BJ (cell line): Measurements from ENCODE around the gene TYW5. TPM values are rescaled to one million over a fixed set of nuclear protein-coding genes. Genes with fewer than 3 reads are reported as not detected.

Experiments
- CTCF ChIA-PET: fragments of 350-600 bp; formaldehyde crosslinking; extraction: SDS; loops from one replicate; lab custom pipeline; 2021; ENCODE audit warnings: antibody characterized with exemption, inconsistent platforms; lab: Yijun Ruan, JAX
- POLR2A ChIA-PET: fragments of 300-600 bp; sonication (Branson Sonifier 250); formaldehyde crosslinking; extraction: SDS; loops from one replicate; lab custom pipeline; 2021; ENCODE audit warnings: antibody characterized with exemption; lab: Charles Lee
- DNase-seq: peaks from one replicate; pipeline ENCODE4 v3.0.0-alpha.2; 2011; ENCODE audit warnings: low read depth
- H3K27me3 ChIP-seq: 2 replicates; pipeline ENCODE4 v1.6.0; 2011; ENCODE audit warnings: low read length; ENCODE audit not compliant: control insufficient read depth, insufficient read depth
- H3K36me3 ChIP-seq: 2 replicates; pipeline ENCODE4 v1.5.1; 2011; ENCODE audit warnings: low read length; ENCODE audit not compliant: control insufficient read depth, insufficient read depth
- H3K4me3 ChIP-seq: 2 replicates; pipeline ENCODE4 v1.5.1; 2011; ENCODE audit warnings: low read depth, mild to moderate bottlenecking, control low read depth, low read length
- CTCF ChIP-seq: IDR thresholded peaks from 2 replicates; pipeline ENCODE4 v1.5.1; 2011; ENCODE audit warnings: low read depth, mild to moderate bottlenecking, control low read depth, inconsistent platforms, low read length, moderate library complexity; ENCODE audit not compliant: insufficient read depth
- polyA plus RNA-seq: library from polyadenylated mRNA; depleted of rRNA; stranded (reverse); fragments of >200 nt; gene quantifications from 2 replicates; pipeline ENCODE4 v1.2.3, GENCODE V29; 2011

Gene TYW5
- polyA plus RNA-seq, 1 experiment = 2.9 TPM

GRCh38 chr2:199955007-199955338 lies 318 bp downstream of the TYW5 start:
- CTCF ChIA-PET = interaction anchor here (1.2 kb wide), 1 partner anchor 15 kb away, joined by 3 read pairs; no protein-coding TSS in a partner anchor
- no peak for DNase-seq
- Histone ChIP-seq H3K36me3 (peaks cover 3% of the 10 kb centered on the region; the same call in 1 of the 2 replicates), H3K27me3 (no peaks in the 10 kb centered on the region), H3K4me3 (peak overlapping the region; percentile 81)
- TF ChIP-seq CTCF = no peak
- POLR2A ChIA-PET = no interaction called here

GRCh38 chr2:199951023-199951422 lies 4.3 kb downstream of the TYW5 start:
- TF ChIP-seq CTCF = no peak
- ChIA-PET CTCF (interaction anchor here (0.8 kb wide), 1 partner anchor 34 kb away, joined by 3 read pairs; no protein-coding TSS in a partner anchor), POLR2A (no interaction called here)
- no peak overlapping the region for H3K4me3 ChIP-seq
- H3K27me3 ChIP-seq = no peaks in the 10 kb centered on the region
- H3K36me3 ChIP-seq = peaks cover 3% of the 10 kb centered on the region
- DNase-seq = no peak

GRCh38 chr2:199950396-199950795 lies 4.9 kb downstream of the TYW5 start:
- Histone ChIP-seq H3K4me3 (no peak overlapping the region), H3K27me3 (no peaks in the 10 kb centered on the region), H3K36me3 (peaks cover 3% of the 10 kb centered on the region)
- ChIA-PET CTCF (interaction anchor here (0.8 kb wide), 1 partner anchor 35 kb away, joined by 3 read pairs; no protein-coding TSS in a partner anchor), POLR2A (no interaction called here)
- DNase-seq = no peak
- no peak for TF ChIP-seq CTCF

GRCh38 chr2:199946836-199947235 lies 8.5 kb downstream of the TYW5 start:
- no peak overlapping the region for H3K4me3 ChIP-seq
- H3K27me3 ChIP-seq = no peaks in the 10 kb centered on the region
- no peak for TF ChIP-seq CTCF
- peaks cover 3% of the 10 kb centered on the region for H3K36me3 ChIP-seq
- CTCF ChIA-PET = interaction anchor here (0.6 kb wide), 1 partner anchor 1463 kb away, joined by 3 read pairs; no protein-coding TSS in a partner anchor
- POLR2A ChIA-PET = no interaction called here
- DNase-seq = peak; percentile 17

DNA sequence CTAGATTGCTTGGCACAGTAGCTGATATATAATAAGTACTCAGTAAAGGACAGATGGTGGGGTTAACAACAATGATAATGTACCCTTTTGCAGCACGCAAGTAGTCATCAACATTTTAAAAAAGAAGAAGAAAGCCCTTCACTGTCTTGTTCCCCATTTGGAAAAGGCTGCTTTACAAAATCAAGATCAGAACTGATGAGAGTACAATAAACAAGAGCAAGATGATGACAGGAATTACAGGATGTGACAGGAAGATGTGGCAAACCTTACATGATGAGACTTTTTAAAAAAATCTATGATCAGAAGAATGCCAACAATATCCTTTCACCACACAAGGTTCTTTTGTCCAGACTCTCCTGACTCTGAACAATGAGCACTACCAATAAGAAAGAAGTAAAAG lies 9.1 kb downstream of the TYW5 start:
- Histone ChIP-seq H3K4me3 (no peak overlapping the region), H3K27me3 (no peaks in the 10 kb centered on the region), H3K36me3 (peaks cover 3% of the 10 kb centered on the region)
- CTCF ChIA-PET = no interaction called here
- TF ChIP-seq CTCF = no peak
- no peak for DNase-seq
- POLR2A ChIA-PET = no interaction called here
